ENCODE measurements around the gene KCTD17. TPM values are rescaled to one million over a fixed set of nuclear protein-coding genes. Genes with fewer than 3 reads are reported as not detected.

Gene KCTD17
- total RNA-seq, 1 experiment from 2014 or later = 32.7 TPM

DNA sequence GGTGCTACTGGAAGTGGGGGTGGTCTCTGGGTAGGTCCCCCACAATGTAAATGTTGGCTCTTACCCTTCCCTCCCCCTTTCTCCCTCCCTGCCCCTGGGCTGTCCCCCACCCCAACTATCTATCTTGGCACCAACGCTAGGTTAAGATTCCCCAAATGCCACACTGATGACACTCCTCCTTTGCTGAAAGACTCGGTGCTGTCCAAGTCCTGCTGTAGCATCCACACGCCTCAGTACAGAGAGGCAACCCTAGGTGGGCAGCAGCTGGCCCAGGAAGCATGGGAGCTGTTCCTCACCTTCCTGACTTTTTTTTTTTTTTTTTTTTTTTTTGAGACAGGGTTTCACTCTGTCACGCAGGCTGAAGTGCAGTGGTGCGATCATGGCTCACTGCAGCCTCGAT lies 3.4 kb upstream of the KCTD17 start:
- ChIA-PET POLR2A (no interaction called here), CTCF (no interaction called here)
- no peaks in the 10 kb centered on the region for H3K4me1 ChIP-seq (ENCODE audit: control insufficient read depth, insufficient read depth, low read length)
- H3K4me3 ChIP-seq (ENCODE audit: low read depth in 2 of 2, low read length in 2 of 2) = no peak overlapping the region
- in situ Hi-C loops (cut with HindIII; ENCODE audit: low pct_unique_long_range_greater_than_20kb, low sequenced_read_pairs) = no loop called here
- H3K9me3 ChIP-seq (ENCODE audit: control insufficient read depth, insufficient read depth, low read depth, low read length) = no peaks in the 10 kb centered on the region
- H3K27me3 ChIP-seq (ENCODE audit: control insufficient read depth, insufficient read depth, low read length) = no peaks in the 10 kb centered on the region
- no peaks in the 10 kb centered on the region; the same call in 1 of the 2 replicates for H3K36me3 ChIP-seq (ENCODE audit: control insufficient read depth, insufficient read depth, low read length)
- TF ChIP-seq SIN3A (IDR thresholded peaks at IDR 0.05; ENCODE audit: borderline replicate concordance, insufficient read depth, low read depth, low read length) (no peak), TCF7L2 (IDR thresholded peaks at IDR 0.05; ENCODE audit: low read depth, low read length) (no peak), POLR2AphosphoS5 (IDR thresholded peaks at IDR 0.05; ENCODE audit: low read depth, low read length) (no peak)
- TF ChIP-seq, protein P1, sequence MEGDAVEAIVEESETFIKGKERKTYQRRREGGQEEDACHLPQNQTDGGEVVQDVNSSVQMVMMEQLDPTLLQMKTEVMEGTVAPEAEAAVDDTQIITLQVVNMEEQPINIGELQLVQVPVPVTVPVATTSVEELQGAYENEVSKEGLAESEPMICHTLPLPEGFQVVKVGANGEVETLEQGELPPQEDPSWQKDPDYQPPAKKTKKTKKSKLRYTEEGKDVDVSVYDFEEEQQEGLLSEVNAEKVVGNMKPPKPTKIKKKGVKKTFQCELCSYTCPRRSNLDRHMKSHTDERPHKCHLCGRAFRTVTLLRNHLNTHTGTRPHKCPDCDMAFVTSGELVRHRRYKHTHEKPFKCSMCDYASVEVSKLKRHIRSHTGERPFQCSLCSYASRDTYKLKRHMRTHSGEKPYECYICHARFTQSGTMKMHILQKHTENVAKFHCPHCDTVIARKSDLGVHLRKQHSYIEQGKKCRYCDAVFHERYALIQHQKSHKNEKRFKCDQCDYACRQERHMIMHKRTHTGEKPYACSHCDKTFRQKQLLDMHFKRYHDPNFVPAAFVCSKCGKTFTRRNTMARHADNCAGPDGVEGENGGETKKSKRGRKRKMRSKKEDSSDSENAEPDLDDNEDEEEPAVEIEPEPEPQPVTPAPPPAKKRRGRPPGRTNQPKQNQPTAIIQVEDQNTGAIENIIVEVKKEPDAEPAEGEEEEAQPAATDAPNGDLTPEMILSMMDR (IDR thresholded peaks at IDR 0.05) = no peak
- TF ChIP-seq, protein P2, sequence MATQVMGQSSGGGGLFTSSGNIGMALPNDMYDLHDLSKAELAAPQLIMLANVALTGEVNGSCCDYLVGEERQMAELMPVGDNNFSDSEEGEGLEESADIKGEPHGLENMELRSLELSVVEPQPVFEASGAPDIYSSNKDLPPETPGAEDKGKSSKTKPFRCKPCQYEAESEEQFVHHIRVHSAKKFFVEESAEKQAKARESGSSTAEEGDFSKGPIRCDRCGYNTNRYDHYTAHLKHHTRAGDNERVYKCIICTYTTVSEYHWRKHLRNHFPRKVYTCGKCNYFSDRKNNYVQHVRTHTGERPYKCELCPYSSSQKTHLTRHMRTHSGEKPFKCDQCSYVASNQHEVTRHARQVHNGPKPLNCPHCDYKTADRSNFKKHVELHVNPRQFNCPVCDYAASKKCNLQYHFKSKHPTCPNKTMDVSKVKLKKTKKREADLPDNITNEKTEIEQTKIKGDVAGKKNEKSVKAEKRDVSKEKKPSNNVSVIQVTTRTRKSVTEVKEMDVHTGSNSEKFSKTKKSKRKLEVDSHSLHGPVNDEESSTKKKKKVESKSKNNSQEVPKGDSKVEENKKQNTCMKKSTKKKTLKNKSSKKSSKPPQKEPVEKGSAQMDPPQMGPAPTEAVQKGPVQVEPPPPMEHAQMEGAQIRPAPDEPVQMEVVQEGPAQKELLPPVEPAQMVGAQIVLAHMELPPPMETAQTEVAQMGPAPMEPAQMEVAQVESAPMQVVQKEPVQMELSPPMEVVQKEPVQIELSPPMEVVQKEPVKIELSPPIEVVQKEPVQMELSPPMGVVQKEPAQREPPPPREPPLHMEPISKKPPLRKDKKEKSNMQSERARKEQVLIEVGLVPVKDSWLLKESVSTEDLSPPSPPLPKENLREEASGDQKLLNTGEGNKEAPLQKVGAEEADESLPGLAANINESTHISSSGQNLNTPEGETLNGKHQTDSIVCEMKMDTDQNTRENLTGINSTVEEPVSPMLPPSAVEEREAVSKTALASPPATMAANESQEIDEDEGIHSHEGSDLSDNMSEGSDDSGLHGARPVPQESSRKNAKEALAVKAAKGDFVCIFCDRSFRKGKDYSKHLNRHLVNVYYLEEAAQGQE (IDR thresholded peaks at IDR 0.05; ENCODE audit: insufficient read depth in 1 of 2, low read depth in 2 of 2, low read length in 1 of 2) = no peak
- DNase-seq (ENCODE audit: low read depth, low spot score) (no peak), ATAC-seq (no peak)
- BruUV-seq (replicated peaks) = no TSS peak
- H3K27ac ChIP-seq (ENCODE audit: low read length) = no peak overlapping the region
- intact Hi-C loops (cut with micrococcal nuclease; ENCODE audit: unreplicated experiment) = no loop called here

DNA sequence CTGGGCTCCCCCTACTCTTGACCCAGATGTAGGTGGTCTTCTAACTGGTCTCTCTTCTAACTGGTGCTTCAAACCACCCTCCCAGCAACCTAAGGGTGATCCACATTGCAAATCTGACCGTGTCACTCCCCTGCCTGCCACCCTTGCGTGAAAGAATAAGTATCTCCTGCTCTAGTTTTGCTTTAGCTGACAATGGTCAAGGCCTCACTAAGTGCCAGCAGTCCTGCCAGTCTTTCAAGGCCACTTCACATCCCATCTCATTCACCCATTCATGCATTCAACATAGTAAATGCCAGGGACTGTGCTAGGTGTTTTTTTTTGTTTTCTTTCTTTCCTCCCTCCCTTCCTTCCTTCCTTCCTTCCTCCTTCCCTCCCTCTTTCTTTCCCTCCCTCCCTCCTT lies 2.3 kb upstream of the KCTD17 start:
- H3K27ac ChIP-seq (ENCODE audit: low read length) = no peak overlapping the region
- no peaks in the 10 kb centered on the region; the same call in 1 of the 2 replicates for H3K36me3 ChIP-seq (ENCODE audit: control insufficient read depth, insufficient read depth, low read length)
- TF ChIP-seq, protein P1 (IDR thresholded peaks at IDR 0.05) = no peak
- TF ChIP-seq SIN3A (IDR thresholded peaks at IDR 0.05; ENCODE audit: borderline replicate concordance, insufficient read depth, low read depth, low read length) = no peak
- no peak for DNase-seq (ENCODE audit: low read depth, low spot score)
- no peaks in the 10 kb centered on the region for H3K9me3 ChIP-seq (ENCODE audit: control insufficient read depth, insufficient read depth, low read depth, low read length)
- in situ Hi-C loops (cut with HindIII; ENCODE audit: low pct_unique_long_range_greater_than_20kb, low sequenced_read_pairs) (no loop called here), intact Hi-C loops (cut with micrococcal nuclease; ENCODE audit: unreplicated experiment) (no loop called here)
- ChIA-PET POLR2A (interaction anchor here (0.7 kb wide), 1 partner anchor 1760 kb away, joined by 19 read pairs; no protein-coding TSS in a partner anchor), CTCF (no interaction called here)
- H3K4me3 ChIP-seq (ENCODE audit: low read depth in 2 of 2, low read length in 2 of 2) = no peak overlapping the region
- no peaks in the 10 kb centered on the region for H3K27me3 ChIP-seq (ENCODE audit: control insufficient read depth, insufficient read depth, low read length)
- no peak for ATAC-seq
- BruUV-seq (replicated peaks) = no TSS peak
- H3K4me1 ChIP-seq (ENCODE audit: control insufficient read depth, insufficient read depth, low read length) = no peaks in the 10 kb centered on the region

Measured in Panc1 (cell line).